Uterus (tissue), 4 donors: ENCODE measurements around the gene CACNB4. TPM values are rescaled to one million over a fixed set of nuclear protein-coding genes. Genes with fewer than 3 reads are reported as not detected.

Experiments
- DNase-seq, 2 donors: peaks; one replicate each; pipeline ENCODE4 v3.0.0-alpha.2; 2019 to 2020
- H3K27ac ChIP-seq, 2 donors: fragments of 200-600 bp; sonication (generic); 1 replicate in 1 of 2; 2 replicates in 1 of 2; pipeline ENCODE4 v1.5.1; 2016 to 2018
- H3K27me3 ChIP-seq, 2 donors: fragments of 200-600 bp; sonication (generic); one replicate each; pipeline ENCODE4 v1.5.1; 2018 to 2019; ENCODE audit warnings: control low read depth in 1 of 2
- H3K36me3 ChIP-seq, 2 donors: fragments of 200-600 bp; sonication (generic); one replicate each; pipeline ENCODE4 v1.5.1; 2019; ENCODE audit warnings: control low read depth in 1 of 2
- H3K4me1 ChIP-seq, 2 donors: fragments of 200-600 bp; sonication (generic); one replicate each; pipeline ENCODE4 v1.5.1; 2018 to 2019; ENCODE audit warnings: control low read depth in 1 of 2
- H3K4me3 ChIP-seq, 2 donors: fragments of 200-600 bp; sonication (generic); 1 replicate in 1 of 2; 2 replicates in 1 of 2; pipeline ENCODE4 v1.5.1; 2018 to 2019; ENCODE audit warnings: mild to moderate bottlenecking in 1 of 2
- H3K9me3 ChIP-seq, 2 donors: fragments of 200-600 bp; sonication (generic); one replicate each; pipeline ENCODE4 v1.5.1; 2019; ENCODE audit warnings: control low read depth in 1 of 2
- POLR2A ChIP-seq, 2 donors: fragments of 450-650 bp; IDR thresholded peaks; one replicate each; pipeline ENCODE4 v1.6.1; 2016; ENCODE audit warnings: antibody characterized with exemption in 2 of 2, mild to moderate bottlenecking in 1 of 2, moderate library complexity in 1 of 2
- intact Hi-C: fragments of 100-400 bp; cut with DNase I; formaldehyde crosslinking; loops from one replicate; pipeline ENCODE4 v1.15.1; 2023; ENCODE audit warnings: low total_unique reads
- total RNA-seq, 4 donors: library from RNA; depleted of rRNA in 3 of 4; stranded (reverse); fragments of >200 nt in 3 of 4; gene quantifications; one replicate each; pipeline versions ENCODE4 v1.1.0 to v1.2.4, GENCODE V29; 2014 to 2023
- TF ChIP-seq, protein P1 (sequence below), 4 experiments: fragments of 200-600 bp in 2 of 4; fragments of 450-650 bp in 2 of 4; sonication (generic) in 2 of 4; IDR thresholded peaks; one replicate each; pipeline ENCODE4 v1.5.1; 2016 to 2019; ENCODE audit warnings: antibody characterized with exemption in 4 of 4, mild to moderate bottlenecking in 2 of 4, moderate library complexity in 1 of 4
- donor health status: DM: yes; HTN: yes; CAD: no.

The CACNB4 gene
- total RNA-seq, 4 donors from 2014 or later, result 0.26 to 14.0 (median 1.6) TPM

DNA sequence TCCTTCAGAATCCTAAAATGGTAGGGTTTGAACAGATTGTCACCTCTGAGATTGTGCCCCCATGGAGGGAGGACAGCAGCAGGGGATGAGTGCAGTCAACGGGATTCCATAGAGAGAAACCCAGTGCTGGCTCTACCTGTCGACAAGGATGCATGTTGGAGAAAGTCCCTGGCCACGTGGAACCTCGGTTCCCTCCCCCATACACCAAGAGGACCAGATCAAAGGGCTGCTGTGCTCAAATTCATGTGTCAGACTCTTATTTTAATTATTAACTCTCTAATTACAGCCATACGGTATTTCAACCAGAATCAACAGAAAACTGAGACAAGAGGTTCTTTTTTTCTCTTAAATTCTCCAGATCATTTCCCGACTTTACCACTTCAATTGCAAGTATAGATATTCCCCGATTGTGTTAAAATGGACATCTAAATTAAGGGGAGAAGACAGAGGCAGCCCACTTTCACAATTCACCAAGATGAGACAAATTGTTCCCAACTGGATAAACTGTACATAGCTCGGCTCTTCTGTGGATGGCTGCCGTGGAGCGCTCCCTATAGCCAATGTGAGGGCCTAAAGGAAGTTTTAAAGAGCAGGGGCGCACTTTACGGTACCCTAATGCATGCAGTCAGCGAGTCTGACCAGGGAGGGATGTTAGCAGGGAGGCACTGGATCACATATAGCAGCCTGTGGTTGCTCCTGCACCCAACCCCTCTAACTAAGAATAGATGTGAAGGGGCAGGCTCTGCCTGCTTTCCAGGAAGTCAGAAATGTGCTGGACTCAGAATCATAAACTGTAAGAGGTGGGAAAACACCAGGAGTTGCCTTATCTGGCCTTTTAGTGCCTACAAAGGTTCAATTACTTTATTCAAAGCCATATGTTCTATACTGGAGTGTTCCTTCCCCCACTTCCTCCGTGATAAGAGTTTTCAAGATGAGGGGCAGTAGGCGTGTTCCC is 123.1 kb downstream of the CACNB4 start:
- H3K9me3 ChIP-seq, result no peaks in the 10 kb centered on the region
- H3K36me3 ChIP-seq, result no peaks in the 10 kb centered on the region
- TF ChIP-seq, protein P1, sequence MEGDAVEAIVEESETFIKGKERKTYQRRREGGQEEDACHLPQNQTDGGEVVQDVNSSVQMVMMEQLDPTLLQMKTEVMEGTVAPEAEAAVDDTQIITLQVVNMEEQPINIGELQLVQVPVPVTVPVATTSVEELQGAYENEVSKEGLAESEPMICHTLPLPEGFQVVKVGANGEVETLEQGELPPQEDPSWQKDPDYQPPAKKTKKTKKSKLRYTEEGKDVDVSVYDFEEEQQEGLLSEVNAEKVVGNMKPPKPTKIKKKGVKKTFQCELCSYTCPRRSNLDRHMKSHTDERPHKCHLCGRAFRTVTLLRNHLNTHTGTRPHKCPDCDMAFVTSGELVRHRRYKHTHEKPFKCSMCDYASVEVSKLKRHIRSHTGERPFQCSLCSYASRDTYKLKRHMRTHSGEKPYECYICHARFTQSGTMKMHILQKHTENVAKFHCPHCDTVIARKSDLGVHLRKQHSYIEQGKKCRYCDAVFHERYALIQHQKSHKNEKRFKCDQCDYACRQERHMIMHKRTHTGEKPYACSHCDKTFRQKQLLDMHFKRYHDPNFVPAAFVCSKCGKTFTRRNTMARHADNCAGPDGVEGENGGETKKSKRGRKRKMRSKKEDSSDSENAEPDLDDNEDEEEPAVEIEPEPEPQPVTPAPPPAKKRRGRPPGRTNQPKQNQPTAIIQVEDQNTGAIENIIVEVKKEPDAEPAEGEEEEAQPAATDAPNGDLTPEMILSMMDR (IDR thresholded peaks at IDR 0.05), result no peak
- no peak for TF ChIP-seq POLR2A (IDR thresholded peaks at IDR 0.05)
- no peak for DNase-seq
- H3K27me3 ChIP-seq, result no peaks in the 10 kb centered on the region
- H3K4me3 ChIP-seq, result no peak overlapping the region
- intact Hi-C loops, result no loop called here
- no peak overlapping the region for H3K27ac ChIP-seq
- H3K4me1 ChIP-seq, result no peaks in the 10 kb centered on the region

DNA sequence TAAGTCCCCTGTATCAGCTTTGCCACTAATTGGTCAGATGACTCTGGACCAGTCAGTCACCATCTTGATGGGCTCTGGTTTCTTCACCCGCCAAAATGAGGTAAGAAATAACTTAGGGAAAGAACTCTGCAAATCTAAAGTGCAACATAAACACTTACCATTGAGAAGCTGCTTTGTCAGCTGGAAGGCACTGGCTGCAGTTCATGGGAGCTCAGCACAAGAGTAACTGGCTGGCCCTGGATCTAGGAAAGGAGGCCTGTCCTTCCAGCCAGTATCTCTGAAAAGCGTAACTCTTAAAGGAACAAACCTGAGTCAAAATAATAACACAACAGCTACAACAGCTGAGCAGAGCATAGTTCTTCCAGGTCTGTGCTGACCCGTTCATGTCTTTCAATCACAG is 123.9 kb downstream of the CACNB4 start:
- Histone ChIP-seq H3K36me3 (no peaks in the 10 kb centered on the region), H3K4me3 (no peak overlapping the region), H3K4me1 (no peaks in the 10 kb centered on the region), H3K27ac (no peak overlapping the region), H3K9me3 (no peaks in the 10 kb centered on the region), H3K27me3 (no peaks in the 10 kb centered on the region)
- TF ChIP-seq, protein P1 (IDR thresholded peaks at IDR 0.05), result no peak
- TF ChIP-seq POLR2A (IDR thresholded peaks at IDR 0.05), result no peak
- intact Hi-C loops, result no loop called here
- DNase-seq, result no peak

DNA sequence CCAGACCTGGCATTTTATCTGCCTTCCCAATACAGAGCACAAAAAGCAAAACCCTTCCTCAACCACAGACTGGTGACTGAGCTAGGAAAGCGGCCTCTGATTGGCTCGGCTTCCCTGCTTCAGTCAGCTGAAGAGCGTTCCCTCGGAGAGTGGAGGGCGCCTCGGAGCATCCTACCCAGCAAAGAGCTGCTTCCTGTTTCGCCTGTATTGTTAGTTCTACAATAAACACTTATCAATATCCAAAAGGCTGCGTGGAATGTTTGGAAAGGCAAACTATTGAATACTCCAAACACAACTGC is 125.0 kb downstream of the CACNB4 start:
- DNase-seq, result peak in 1 of 2 donors; percentile 27
- Histone ChIP-seq H3K27ac (no peak overlapping the region), H3K4me3 (no peak overlapping the region), H3K4me1 (no peaks in the 10 kb centered on the region), H3K27me3 (no peaks in the 10 kb centered on the region), H3K9me3 (no peaks in the 10 kb centered on the region), H3K36me3 (no peaks in the 10 kb centered on the region)
- no peak for TF ChIP-seq POLR2A (IDR thresholded peaks at IDR 0.05)
- TF ChIP-seq, protein P1 (IDR thresholded peaks at IDR 0.05), result no peak
- intact Hi-C loops, result no loop called here

DNA sequence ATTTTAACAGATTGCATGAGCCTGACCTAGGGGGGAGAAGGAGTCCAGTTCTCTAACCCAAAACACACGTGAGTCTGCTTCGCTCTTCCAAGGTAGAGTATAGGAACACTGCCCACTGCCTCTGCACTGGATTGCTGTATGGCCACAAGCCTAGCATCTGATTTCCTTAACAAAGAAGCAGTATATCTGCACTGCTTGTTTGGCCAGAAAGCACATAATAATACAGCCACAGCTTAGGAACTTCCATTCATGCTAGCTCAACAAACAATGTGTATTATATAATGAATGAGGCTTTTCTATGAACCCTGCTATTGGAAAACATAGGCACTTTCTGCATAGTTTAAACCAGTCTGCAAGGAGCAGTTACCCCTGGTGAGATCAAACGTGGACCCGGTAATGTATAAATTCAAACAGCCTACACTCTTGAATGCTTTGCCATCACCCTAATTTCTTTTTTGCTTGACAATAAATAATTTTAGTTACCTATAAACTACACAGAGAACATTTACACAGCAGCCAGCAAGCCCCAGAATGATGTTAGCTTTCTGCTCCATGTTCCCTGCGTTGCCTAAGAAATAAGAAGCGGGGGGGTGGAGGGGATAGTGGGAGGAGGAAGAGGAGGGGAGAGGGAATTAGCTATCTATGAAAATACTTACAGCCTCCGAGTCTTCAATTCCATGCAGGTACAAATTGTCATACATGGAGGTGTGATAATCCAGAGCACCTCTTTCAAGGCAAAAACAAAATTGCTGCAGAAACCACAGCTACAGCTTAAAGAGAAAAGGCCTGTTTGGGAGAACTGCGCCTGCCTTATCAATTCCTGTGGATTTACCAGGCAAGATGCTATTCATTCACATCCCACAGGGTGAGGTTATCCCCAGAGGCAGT is 125.6 kb downstream of the CACNB4 start:
- no peak overlapping the region for H3K4me3 ChIP-seq

More for the DNA sequence above, 125.6 kb downstream of the CACNB4 start:
- H3K36me3 ChIP-seq, result no peaks in the 10 kb centered on the region
- intact Hi-C loops, result no loop called here
- no peak for TF ChIP-seq POLR2A (IDR thresholded peaks at IDR 0.05)
- TF ChIP-seq, protein P1 (IDR thresholded peaks at IDR 0.05), result no peak
- DNase-seq, result no peak
- no peaks in the 10 kb centered on the region for H3K9me3 ChIP-seq
- H3K27ac ChIP-seq, result no peak overlapping the region
- H3K4me1 ChIP-seq, result no peaks in the 10 kb centered on the region
- H3K27me3 ChIP-seq, result no peaks in the 10 kb centered on the region
